Inflammatory macrophage treated with lipopolysaccharide for 4 hours (primary cell): ENCODE measurements around the gene SOX8.
"Not testable (repeated sequence)": the region's sequence is repeated elsewhere in the genome, so short reads cannot be mapped to it uniquely, and the experiment has no call there.

Experiments
- DNase-seq: peaks from one replicate; pipeline ENCODE4 v3.0.0-alpha.2; 2020

The SOX8 gene

DNA sequence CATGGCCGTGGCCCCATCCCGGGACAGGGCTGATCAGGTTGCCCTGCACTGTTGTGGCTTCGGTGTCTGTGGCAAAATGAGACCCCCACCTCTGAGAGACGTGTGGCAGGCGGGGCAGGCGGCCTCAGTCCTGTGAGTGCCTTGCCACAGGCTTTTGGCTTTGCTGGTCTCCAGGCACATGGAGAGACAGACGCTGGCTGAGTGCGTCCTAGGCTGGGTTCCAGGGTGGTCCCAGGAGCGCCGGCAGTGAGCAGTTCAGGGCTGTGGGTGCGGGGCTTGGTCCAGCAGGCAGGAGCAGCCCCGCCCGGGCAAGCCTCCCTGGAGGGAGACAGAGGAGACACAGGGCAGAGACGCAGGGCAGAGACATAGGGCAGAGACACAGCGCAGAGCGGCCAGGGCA lies 29.2 kb downstream of the SOX8 start:
- DNase-seq, result no peak

DNA sequence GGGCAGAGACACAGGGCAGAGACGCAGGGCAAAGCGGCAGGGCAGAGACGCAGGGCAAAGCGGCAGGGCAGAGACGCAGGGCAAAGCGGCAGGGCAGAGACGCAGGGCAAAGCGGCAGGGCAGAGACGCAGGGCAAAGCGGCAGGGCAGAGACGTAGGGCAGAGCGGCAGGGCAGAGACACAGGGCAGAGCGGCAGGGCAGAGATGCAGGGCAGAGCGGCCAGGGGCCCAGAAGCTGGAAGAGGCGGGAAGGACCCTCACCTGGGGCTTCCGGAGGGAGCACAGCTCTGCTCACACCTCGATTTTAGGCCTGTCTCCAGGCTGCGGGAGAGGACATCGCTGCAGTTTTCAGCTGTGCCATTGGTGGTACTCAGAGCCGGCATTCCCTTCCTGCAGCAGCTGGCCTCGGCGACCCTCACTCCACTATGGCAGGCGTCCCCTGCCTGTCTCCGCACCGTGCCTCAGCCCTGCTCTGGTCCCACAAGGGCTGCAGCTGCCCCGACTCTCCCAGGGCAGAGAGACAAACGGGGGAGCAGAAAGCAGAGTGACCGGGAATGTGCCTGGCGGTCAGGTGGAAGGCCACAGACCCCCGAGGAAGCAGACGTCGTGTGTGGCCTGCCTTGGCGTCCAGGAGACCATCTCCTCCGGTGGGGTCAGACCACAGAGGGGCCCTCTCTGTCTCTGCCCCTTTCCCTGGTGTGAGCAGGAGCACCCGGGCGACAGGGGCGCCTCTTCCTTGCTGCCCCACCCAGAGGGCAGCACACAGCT lies 29.9 kb downstream of the SOX8 start:
- DNase-seq, result no peak

DNA sequence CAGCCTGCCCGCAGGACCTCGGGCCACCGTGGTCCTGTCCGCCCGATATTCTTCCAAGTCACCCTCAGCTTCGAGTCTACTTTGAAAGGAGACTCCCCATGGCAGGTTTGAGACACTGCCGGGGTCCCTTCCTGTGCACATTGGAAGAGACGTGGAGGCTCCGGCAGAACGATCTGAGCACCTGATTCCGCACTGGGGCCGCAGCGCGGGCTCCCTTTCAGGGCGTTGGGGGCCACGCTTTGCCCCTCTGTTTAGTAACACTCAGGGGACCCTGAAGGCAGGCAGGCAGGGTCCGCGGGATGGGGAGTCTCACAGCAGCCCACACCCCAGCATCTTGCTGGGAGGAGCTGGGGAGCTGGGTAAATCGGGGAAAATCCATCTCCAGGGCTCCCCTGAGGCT lies 30.6 kb downstream of the SOX8 start:
- no peak for DNase-seq

DNA sequence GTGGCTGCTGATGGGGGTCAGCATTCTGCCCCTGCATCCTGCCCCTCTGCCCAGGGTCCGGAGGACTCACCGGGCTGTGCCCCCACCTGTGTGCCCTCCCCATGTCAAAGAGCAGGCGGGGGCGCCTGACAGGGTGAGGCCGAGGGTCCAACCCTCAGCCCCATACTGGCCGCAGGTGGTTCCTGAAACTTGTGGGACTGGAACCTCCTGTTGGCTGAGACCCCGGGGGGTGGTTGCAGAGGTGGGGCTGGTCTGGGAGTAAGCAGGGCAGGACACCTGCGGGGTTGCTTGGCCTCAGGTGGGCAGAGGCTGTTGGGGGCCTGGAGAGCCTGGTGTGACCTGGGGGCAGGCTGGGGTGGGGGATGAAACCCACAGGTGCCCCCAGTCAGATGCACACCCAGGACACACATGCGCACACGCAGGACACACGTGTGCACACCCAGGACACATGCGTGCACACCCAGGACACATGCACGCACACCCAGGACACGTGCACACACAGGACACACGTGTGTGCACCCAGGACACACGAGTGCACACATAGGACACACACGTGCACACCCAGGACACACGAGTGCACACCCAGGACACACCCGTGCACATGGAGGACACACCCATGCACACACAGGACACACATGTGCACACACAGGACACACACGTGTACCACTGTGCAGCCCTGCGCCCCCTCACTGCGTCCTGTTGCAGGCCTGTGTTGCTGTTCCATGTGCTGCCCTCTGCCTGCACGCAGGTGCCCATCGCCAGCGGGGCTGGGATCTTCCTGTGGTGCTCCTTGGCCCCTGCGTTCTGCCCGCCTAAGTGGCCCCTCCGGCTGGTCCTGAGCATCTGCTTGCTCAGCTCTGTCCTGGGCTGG lies 31.4 kb downstream of the SOX8 start:
- DNase-seq, result no peak

DNA sequence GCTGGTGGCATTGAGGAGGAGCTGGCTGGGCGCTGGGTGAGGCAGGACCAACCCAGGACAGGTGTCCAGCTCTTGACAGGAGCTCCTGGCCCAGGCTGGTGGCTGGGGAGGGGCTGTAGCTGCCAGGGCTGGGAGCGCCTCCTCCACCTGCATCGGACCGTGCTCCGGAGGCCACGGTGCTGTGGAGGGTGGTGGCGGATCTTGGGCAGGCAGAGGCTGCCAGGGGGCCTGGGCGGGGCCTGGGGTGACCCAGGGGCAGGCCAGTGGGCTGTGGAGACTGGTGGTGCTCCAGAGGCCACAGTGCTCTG lies 32.0 kb downstream of the SOX8 start:
- DNase-seq, result no peak

DNA sequence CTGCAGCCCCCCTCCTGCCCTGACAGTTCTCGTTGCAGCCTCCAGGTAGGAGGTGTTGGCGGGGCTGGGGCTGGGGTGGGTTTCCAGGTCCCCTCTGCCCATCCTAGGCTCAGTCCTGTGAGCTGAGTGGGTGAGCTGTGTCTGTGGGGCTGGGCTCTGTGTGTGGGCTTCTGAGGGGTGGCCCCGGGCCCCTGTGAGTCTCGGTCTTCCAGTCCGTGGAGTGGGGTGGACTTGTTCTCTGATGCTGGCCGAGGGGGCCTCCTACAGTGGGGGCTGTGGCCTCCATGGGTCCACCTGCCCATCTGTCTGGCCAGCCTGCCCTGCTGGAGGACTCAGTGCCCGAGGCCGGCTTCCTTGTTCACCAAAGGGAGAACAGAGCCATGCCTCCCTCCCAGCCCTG lies 32.7 kb downstream of the SOX8 start:
- DNase-seq, result no peak

DNA sequence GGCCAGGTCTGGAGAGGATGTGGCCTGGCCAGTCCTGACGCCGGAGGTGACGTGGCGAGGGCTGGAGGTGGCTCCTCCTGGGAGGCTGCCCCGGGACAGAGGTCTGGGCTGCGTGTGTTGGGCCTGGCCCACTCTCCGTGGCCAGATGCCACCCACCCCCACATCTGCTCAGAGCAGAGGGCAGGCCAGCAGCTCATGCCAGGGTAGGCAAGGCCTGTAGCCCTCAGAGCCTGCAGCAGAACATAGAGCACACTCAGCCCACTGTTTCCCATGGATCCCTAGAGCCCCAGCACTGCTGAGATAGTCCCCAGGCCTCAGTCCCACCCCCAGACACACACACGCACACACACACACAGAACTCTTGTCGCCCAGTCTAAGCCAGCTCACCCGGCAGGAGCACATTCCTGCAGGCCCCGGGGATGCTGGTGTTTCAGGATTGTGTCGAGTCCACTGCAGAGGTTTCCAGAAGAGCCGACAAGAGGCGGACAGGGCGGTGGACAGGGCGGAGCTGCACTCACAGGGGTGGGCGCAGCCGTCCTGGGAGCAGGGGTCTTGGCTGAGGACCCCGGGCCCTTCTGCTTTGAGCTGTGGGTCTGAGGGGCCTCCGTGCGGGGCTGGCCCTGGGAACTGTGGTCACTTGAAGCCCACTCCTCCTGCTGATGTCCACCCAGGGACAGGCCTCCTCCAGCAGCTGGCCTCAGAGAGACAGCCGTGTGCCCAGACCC lies 33.4 kb downstream of the SOX8 start:
- no peak for DNase-seq

DNA sequence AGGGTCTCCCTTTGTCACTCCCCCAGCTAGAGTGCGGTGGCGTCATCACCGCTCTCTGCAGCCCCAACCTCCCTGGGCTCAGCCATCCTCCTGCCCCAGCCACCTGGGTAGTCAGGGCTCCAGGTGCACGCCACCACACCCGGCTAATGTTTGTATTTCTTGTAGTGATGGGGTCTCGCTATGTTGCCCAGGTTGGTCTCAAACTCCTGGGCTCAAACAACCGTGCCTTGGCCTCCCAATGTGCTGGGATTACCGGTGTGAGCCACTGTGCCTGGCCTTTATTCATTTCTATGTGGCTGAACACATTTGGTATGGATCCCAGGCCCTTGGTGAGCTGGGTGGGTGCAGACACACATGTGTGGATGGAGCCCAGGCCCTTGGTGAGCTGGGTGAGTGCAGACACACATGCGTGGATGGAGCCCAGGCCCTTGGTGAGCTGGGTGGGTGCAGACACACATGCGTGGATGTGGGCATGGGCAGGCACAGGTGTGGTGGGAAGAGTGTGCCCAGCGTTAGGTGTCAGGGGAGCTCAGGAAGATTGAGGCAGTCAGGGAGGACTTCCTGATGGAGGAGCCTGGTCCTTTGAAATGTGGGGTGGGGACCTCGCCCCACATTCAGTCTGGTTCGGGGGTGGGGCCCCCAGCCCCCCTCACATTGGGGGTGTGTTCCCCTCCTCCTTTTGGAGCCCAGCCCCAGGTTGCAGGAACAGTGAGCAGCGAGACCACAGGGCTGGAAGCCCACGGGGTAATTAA lies 37.1 kb downstream of the SOX8 start:
- no peak for DNase-seq

DNA sequence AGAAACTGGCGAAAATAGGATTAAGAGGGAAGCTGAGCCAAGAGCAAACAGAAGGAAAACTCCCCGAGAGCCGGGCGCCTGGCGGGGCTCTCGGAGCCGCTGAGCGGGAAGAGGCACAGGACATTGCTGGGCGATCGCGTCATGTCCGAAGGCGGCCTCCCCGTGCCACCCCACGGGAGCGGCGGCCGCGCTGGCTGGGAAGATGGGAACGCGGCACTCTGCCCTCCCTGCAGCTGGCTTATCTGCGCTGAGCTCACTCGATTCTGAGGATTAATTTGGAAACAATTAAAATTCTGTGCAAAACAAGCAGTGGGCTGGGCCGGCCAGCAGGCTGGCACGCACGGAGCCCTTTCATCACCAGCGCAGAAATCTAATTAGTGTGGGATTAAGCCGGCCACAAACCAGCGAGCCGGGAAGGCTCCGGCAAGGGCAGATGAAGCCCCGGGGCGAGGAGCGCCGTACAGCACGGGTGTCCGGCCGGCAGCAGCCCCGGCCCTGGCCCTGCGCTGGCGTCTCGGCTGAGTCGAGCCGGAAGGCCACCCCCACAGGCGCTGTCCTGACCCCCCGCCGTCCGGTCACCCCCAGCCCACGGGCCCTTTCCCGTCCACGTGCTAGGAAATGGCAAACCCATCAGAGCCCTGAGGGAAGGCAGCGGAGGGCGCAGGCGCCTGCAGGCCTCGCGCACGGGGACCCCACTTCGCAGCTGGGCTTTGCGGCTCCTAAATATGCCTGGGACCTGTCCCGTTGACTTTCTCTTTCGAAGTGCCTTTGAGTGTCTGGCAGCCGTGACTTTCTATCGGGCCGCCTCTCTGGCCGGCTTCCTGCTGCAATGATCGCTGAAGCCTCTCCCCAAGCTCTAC lies 37.9 kb downstream of the SOX8 start:
- no peak for DNase-seq

DNA sequence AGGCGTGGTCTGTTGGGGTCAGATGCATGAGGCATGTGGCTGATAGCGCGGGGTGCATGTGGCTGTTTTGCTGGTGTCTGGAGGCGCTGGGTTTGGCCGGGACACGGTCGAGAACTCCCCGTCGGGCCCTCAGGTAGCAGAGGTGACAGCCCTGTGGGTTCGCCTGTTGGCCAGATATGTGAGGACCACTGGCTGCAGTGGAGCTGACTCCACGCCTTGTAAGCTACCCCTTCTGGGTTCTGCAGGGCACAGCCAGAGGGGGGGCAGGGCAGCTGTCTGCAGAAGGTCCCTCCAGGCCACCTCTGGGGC lies 38.5 kb downstream of the SOX8 start:
- no peak for DNase-seq

DNA sequence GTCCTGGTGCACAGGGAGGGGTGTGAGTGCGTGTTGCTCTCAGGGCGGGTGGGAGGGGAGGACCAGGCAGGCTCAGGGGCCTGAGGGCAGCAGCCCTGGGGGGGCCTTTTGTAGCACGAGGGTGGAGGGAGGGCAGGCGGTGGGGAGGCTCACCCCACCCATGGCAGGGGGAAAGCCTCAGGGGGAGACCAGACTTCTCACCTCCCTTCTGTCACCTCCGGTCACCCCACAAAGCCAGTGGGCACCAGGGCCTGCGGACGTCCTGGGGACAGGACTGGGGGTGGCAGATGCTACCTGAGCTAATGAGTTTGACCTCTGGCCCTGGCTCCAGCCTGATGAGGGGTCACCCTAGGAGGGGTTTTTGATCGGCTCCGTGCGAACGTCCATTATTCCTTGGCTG lies 39.0 kb downstream of the SOX8 start:
- no peak for DNase-seq

DNA sequence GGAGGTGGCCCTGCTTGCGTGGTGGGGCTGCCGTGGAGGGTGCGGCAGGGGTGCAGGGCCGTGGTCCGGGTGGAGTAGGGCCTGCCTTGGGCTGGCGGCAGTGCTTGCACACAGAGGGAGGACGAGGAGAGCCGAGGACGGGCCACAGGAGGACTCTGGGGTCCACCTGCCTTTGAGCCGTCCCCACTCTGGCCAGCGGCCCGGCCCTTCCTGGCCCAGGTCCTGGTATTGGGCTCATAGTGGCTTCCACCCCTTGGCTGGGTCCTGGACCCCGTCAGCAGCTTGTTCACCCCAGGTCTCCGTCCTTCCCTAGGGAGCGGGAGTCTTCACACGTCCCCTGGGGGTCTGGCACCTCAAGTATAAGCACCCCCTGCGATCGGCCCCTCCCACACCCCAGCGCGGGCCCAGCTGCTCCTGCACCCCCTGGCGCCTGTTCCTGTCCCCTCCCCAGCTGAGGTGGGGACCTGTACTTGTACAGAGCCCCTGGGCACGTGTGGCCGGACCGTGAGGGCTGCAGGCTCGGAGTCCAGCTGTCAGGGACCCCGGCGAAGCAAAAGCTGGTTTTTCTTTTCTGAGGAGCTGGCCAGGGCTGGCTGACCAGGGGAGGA lies 40.1 kb downstream of the SOX8 start:
- no peak for DNase-seq

DNA sequence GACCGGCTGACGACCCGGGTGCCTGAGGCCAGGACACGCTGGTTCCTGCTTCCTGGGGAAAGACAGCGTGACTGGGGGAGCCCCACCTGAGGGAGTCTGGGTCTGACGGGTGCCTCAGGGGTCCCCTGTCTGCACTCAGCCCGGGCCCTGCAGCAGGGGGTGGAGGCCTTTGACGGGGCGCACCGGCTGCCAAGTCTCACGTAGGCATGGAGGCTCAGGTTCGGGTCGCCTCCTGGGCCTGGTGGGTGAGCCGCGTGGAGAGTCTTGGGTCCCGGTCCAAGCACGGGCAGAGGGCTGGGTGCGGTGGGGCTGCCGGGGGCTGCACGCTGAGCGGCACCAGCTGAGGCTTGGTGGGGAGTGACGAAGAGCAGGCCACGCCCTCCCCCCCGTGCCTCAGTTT lies 40.9 kb downstream of the SOX8 start:
- DNase-seq, result no peak

DNA sequence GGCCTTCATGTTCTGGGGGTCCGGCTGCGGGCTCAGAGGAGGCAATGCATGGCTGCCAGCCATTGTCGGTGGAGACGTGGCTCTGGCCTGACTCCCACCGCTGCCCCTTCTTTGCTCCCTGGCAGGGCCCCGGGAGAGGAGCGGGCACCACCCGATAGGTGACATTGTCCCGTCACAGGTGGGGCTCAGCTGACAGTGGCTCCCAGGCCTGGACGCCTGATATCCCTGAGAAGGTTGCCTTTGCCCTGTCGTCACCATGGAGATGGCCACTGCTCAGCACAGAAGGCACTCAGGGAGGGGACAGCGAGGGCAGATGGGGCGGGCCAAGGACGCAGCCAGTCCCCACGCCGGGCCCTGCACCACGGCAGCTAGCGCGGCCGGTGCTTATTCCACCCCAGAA lies 42.6 kb downstream of the SOX8 start:
- DNase-seq, result no peak

DNA sequence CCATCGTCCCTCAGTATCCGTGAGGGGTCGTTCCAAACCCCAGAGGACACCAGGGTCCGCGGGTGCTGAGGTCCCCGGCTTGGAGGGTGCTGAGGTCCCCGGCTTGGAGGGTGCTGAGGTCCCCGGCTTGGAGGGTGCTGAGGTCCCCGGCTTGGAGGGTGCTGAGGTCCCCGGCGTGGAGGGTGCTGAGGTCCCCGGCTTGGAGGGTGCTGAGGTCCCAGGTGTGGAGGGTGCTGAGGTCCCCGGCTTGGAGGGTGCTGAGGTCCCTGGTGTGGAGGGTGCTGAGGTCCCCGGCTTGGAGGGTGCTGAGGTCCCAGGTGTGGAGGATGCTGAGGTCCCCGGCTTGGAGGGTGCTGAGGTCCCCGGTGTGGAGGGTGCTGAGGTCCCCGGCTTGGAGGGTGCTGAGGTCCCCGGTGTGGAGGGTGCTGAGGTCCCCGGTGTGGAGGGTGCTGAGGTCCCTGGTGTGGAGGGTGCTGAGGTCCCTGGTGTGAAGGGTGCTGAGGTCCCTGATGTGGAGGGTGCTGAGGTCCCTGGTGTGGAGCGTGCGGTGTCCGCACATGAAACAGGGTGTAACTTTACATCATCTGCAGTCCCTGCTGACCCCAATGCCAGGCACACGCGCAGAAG lies 43.7 kb downstream of the SOX8 start:
- DNase-seq, result not testable (repeated sequence)

DNA sequence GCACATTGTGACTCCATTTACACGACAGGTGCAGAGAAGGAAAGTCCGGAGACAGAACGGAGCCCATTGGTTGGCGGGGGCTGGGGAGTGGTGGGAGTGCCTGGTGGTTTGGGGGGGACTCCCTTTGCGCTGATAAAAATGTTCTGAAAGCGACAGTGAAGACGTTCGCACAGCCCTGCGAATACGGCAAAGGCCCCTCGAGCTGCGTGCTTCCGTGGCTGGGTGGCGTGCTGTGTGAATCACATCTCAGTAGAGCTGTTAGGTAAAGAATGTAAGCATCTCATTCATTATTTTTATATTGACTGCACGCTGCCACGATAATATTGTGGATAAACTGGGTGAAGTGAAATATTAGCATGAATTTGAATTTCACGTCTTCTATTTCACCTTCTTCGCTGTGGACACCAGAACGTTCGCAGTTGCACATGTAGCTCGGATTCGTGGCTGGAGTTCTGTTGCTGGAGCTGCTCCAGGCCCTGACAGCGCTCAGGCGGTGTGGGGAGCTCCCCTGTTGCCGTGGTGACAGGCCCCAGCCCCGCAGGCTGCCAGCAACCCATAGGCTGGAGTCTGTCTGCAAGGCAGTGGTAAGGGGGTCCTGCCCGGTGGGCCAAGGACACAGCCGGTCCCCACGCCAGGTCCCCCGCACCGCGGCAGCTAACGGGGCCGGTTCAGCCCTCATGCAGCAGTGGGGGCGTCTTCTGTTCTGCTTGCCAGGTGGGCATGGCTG lies 44.6 kb downstream of the SOX8 start:
- DNase-seq, result no peak

DNA sequence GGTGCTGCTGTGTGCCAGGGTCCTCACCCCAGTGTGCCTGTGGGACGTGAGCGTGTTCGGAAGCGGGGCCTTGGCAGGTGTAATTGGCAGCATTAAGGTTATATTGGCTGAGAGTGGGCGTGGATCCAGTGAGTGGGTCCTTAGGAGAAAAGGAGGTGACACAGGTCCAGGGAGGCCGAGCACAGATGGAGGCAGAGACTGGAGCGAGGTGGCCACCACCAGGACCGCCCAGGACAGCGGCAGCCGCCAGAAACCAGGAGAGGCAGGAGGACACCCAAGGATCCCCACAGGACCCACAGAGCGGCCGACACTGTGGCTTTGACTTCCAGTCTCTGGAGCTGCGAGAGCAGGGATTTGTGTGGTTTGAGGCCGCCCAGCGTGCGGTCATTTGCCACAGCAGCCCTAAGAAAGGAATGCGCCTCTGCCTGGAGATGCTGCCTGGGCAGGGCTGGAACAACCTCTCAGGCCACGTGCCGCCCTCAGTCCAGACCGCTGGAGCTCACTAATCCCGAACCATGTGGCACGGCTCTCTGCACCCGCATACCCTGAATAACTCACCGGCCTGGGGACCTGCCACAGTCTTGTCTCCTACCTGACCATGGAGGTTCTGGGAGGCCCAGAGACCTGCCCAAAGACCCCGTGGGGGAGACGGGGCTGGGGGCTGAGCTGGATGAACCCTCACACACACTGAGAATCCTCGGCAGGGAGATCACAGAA lies 45.4 kb downstream of the SOX8 start:
- DNase-seq, result no peak

DNA sequence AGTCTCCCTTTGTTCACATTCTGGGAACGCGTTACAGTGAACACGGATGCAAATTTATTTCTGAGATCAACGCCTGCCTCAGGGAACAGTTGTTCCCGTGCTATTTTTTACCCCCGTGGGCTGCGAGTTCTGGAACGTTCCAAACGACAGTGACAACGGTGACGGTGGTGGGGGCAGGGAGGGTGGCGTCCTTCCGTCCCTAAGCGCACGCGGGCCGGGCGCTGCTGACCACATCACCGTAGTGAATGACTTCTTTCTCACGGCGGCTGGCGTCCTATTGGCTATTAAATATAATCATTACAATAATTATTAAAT lies 45.9 kb downstream of the SOX8 start:
- no peak for DNase-seq

DNA sequence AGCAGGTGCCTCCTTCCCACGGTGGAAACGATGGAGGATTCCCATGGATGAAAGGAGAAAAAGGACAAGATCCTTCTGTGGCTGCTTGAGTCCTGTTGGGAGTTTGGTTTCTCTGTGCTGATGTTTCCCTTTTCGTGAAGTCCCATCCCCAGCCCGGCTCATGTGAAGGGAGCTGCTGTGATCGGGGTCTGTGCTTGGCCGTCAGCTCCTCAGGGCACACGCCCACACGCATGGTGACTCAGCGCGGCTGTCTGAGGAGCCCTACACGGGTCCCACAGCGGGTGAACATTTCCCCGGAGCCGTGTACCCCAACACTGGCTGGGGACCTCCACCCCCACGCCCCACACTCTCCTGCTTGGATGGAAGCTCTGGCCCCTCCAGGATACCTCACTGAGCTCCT lies 46.5 kb downstream of the SOX8 start:
- DNase-seq, result no peak
